A549 (cell line): Measurements from ENCODE around the gene CASQ1. TPM values are rescaled to one million over a fixed set of nuclear protein-coding genes. Genes with fewer than 3 reads are reported as not detected.

Experiments used
- ATAC-seq, 2 experiments: fragments of 200-7000 bp in 1 of 2; fragments of >200 bp in 1 of 2; cut with Nextera tagmentation in 1 of 2; cut with Tn5 transposase in 1 of 2; 3 replicates each; pipeline versions ENCODE4 v1.8.0 to v1.9.1; 2018 to 2020; ENCODE audit warnings: mild to moderate bottlenecking in 1 of 2, moderate library complexity in 1 of 2
- CTCF ChIA-PET: fragments of 300-600 bp; sonication (Branson Sonifier 250); formaldehyde crosslinking; extraction: SDS; loops from one replicate; lab custom pipeline; 2021; ENCODE audit warnings: antibody characterized with exemption, inconsistent platforms; lab: Yijun Ruan, JAX
- POLR2A ChIA-PET: fragments of 350-600 bp; formaldehyde crosslinking; extraction: SDS; loops from one replicate; lab custom pipeline; 2021; ENCODE audit warnings: antibody characterized with exemption, inconsistent platforms; lab: Yijun Ruan, JAX
- DNase-seq, 2 experiments: peaks; one replicate each; pipeline versions ENCODE4 v3.0.0 to v3.0.0-alpha.2; 2011 to 2016; ENCODE audit warnings: low read depth in 1 of 2, low spot score in 1 of 2
- FAIRE-seq: peaks from 2 replicates; lab custom pipeline; 2011; peaks lifted over from hg19 to GRCh38; lab: Jason Lieb, UNC
- H3K27ac ChIP-seq, 2 experiments: fragments of >200 bp; sonication (Bioruptor Twin); formaldehyde crosslinking; 3 replicates each; pipeline ENCODE4 v1.5.1; 2016 to 2017
- H3K4me1 ChIP-seq: fragments of >200 bp; sonication (Bioruptor Twin); formaldehyde crosslinking; 3 replicates; pipeline ENCODE4 v1.6.1; 2016
- H3K4me2 ChIP-seq: fragments of >200 bp; sonication (Bioruptor Twin); formaldehyde crosslinking; 3 replicates; pipeline ENCODE4 v1.6.1; 2016
- H3K4me3 ChIP-seq: fragments of >200 bp; sonication (Bioruptor Twin); formaldehyde crosslinking; 3 replicates; pipeline ENCODE4 v1.5.1; 2016
- H3K9me3 ChIP-seq: fragments of >200 bp; sonication (Bioruptor Twin); formaldehyde crosslinking; 3 replicates; pipeline ENCODE4 v1.6.1; 2016
- ATOH8 ChIP-seq: fragments of 250-450 bp; sonication (Bioruptor Pico); IDR thresholded peaks from 2 replicates; pipeline ENCODE4 v1.5.0; 2020; ENCODE audit warnings: low read depth, mild to moderate bottlenecking, moderate library complexity
- BHLHE40 ChIP-seq: IDR thresholded peaks from 2 replicates; pipeline ENCODE4 v1.6.1; 2012; ENCODE audit warnings: low read depth, low read length, inconsistent platforms
- CBX2 ChIP-seq: fragments of 200-600 bp; sonication (generic); IDR thresholded peaks from 2 replicates; pipeline ENCODE4 v1.6.1; 2016; ENCODE audit warnings: low read depth, mild to moderate bottlenecking, borderline replicate concordance
- CEBPB ChIP-seq, 2 experiments: fragments of >200 bp in 1 of 2; sonication (Bioruptor Twin) in 1 of 2; formaldehyde crosslinking in 1 of 2; IDR thresholded peaks; 2 replicates each; pipeline ENCODE4 v1.6.1; 2012 to 2016
- CHD2 ChIP-seq: fragments of 150-350 bp; IDR thresholded peaks from 2 replicates; pipeline ENCODE4 v1.6.1; 2014; ENCODE audit warnings: low read length; ENCODE audit not compliant: partially characterized antibody
- EHMT2 ChIP-seq: fragments of 200-600 bp; sonication (generic); IDR thresholded peaks from 2 replicates; pipeline ENCODE4 v1.6.1; 2016; ENCODE audit warnings: antibody characterized with exemption, low read depth, mild to moderate bottlenecking, moderate library complexity
- ELK1 ChIP-seq: fragments of 150-350 bp; IDR thresholded peaks from 2 replicates; pipeline ENCODE4 v1.6.1; 2014; ENCODE audit warnings: low read depth, mild to moderate bottlenecking, low read length
- ESRRA ChIP-seq: fragments of 150-350 bp; IDR thresholded peaks from 2 replicates; pipeline ENCODE4 v1.6.1; 2014; ENCODE audit warnings: mild to moderate bottlenecking, low read length, borderline replicate concordance
- FOSB ChIP-seq: fragments of 250-450 bp; sonication (Bioruptor Pico); IDR thresholded peaks from 2 replicates; pipeline ENCODE4 v1.5.0; 2020; ENCODE audit warnings: mild to moderate bottlenecking, moderate library complexity
- FOSL2 ChIP-seq, 2 experiments: fragments of 450-650 bp in 1 of 2; fragments of >200 bp in 1 of 2; sonication (Bioruptor Twin) in 1 of 2; formaldehyde crosslinking; IDR thresholded peaks; 2 replicates each; pipeline versions ENCODE4 v1.5.0 to v1.6.1; 2016 to 2020; ENCODE audit warnings: mild to moderate bottlenecking in 1 of 2, moderate library complexity in 1 of 2
- GATA3 ChIP-seq: IDR thresholded peaks from 2 replicates; pipeline ENCODE4 v1.6.1; 2012; ENCODE audit warnings: borderline replicate concordance
- HOXA7 ChIP-seq: fragments of 250-450 bp; sonication (Bioruptor Pico); IDR thresholded peaks from 2 replicates; pipeline ENCODE4 v1.5.0; 2020; ENCODE audit warnings: mild to moderate bottlenecking, moderate library complexity
- HOXB5 ChIP-seq: fragments of 250-450 bp; sonication (Bioruptor Pico); IDR thresholded peaks from 2 replicates; pipeline ENCODE4 v1.5.0; 2020; ENCODE audit warnings: mild to moderate bottlenecking, moderate library complexity
- JUNB ChIP-seq: fragments of >200 bp; sonication (Bioruptor Twin); formaldehyde crosslinking; IDR thresholded peaks from 2 replicates; pipeline ENCODE4 v1.6.1; 2016
- KDM5A ChIP-seq: fragments of 200-600 bp; sonication (generic); IDR thresholded peaks from 2 replicates; pipeline ENCODE4 v1.6.1; 2016; ENCODE audit warnings: antibody characterized with exemption, mild to moderate bottlenecking
- MYC ChIP-seq: IDR thresholded peaks from 2 replicates; pipeline ENCODE4 v1.6.1; 2012; ENCODE audit warnings: mild to moderate bottlenecking, inconsistent platforms, low read length, improper control_type of control experiment, borderline replicate concordance
- NFE2L2 ChIP-seq: fragments of 150-350 bp; conservative IDR thresholded peaks from 2 replicates; pipeline ENCODE4 v1.6.1; 2014; ENCODE audit warnings: low read length
- NR3C1 ChIP-seq: fragments of >200 bp; sonication (Bioruptor Twin); formaldehyde crosslinking; IDR thresholded peaks from 3 replicates; pipeline ENCODE4 v1.6.1; 2017
- POLR2AphosphoS2 ChIP-seq: conservative IDR thresholded peaks from 2 replicates; pipeline ENCODE4 v1.6.1; 2012; ENCODE audit warnings: low read length, improper control_type of control experiment, inconsistent platforms
- RAD21 ChIP-seq, 2 experiments: fragments of >200 bp in 1 of 2; sonication (Bioruptor Twin) in 1 of 2; formaldehyde crosslinking in 1 of 2; IDR thresholded peaks in 1 of 2; conservative IDR thresholded peaks in 1 of 2; 2 replicates in 1 of 2; 3 replicates in 1 of 2; pipeline ENCODE4 v1.6.1; 2012 to 2018; ENCODE audit warnings: inconsistent platforms in 1 of 2
- RNF2 ChIP-seq: fragments of 200-600 bp; sonication (generic); IDR thresholded peaks from 2 replicates; pipeline ENCODE4 v1.6.1; 2016; ENCODE audit warnings: low read depth, mild to moderate bottlenecking, antibody characterized with exemption, moderate library complexity, borderline replicate concordance
- SMC3 ChIP-seq: fragments of >200 bp; sonication (Bioruptor Twin); formaldehyde crosslinking; IDR thresholded peaks from 3 replicates; pipeline ENCODE4 v1.6.1; 2018; ENCODE audit warnings: inconsistent platforms
- SREBF2 ChIP-seq: fragments of 450-650 bp; IDR thresholded peaks from 2 replicates; pipeline ENCODE4 v1.6.1; 2014; ENCODE audit warnings: mild to moderate bottlenecking, moderate library complexity
- TFCP2L1 ChIP-seq: fragments of 250-450 bp; sonication (Bioruptor Pico); IDR thresholded peaks from 2 replicates; pipeline ENCODE4 v1.5.0; 2021; ENCODE audit warnings: mild to moderate bottlenecking
- ZC3H11A ChIP-seq: fragments of 450-650 bp; IDR thresholded peaks from 2 replicates; pipeline ENCODE4 v1.6.1; 2014; ENCODE audit warnings: antibody characterized with exemption, mild to moderate bottlenecking
- ZNF302 ChIP-seq: fragments of 250-450 bp; sonication (Bioruptor Pico); IDR thresholded peaks from 2 replicates; pipeline ENCODE4 v1.9.0; 2021; ENCODE audit warnings: inconsistent platforms, mild to moderate bottlenecking, moderate library complexity
- WGBS: methylation state at CpG from one replicate; pipeline ENCODE4 v1.1.6; 2017; ENCODE audit errors: missing lambda C conversion rate; 5-methylcytosine and 5-hydroxymethylcytosine counted together
- polyA plus RNA-seq, 4 experiments: library from polyadenylated mRNA; depleted of rRNA in 3 of 4; stranded (reverse); fragments of >200 nt; fragmentation: RNase III in 1 of 4; extraction: RNeasy Plus Mini Kit Qiagen cat#74134 plus additional on column Dnase treatment in 1 of 4; gene quantifications; 2 replicates in 3 of 4; 3 replicates in 1 of 4; pipeline ENCODE4 v1.2.3, GENCODE V29; 2011 to 2017
- TF ChIP-seq, protein P1 (sequence below): IDR thresholded peaks from 2 replicates; pipeline ENCODE4 v1.6.1; 2012

CASQ1 gene
- polyA plus RNA-seq, 2 of the 4 experiments (the other 2 are of a cell fraction): 0.04 to 0.08 TPM

DNA sequence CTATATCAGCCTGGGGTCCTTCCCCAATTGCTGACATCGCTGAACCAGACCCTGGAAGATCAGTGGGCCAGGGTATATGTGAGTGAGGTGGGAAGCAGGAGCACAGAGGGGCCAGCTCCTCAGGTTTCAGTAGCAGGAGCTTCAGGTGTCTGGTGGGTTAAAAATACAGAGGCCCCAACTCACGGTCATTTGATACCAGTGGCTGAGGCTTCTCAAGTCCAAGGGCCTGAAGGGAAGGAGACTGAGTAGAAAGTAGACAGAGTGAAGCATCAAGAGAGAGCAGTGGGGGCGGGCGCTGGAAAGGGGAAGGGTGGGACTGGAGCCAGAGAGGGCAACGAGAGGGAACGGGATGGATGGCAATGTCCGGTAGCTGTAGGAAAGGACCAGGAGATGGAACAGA, 2.0 kb upstream of the CASQ1 start:
- FAIRE-seq (no peak), DNase-seq (no peak), ATAC-seq (no peak)
- 75% methylated on average over 7 of the region's 7 CpGs for WGBS
- H3K4me2 ChIP-seq: no peak overlapping the region
- POLR2A ChIA-PET: no interaction called here
- no peaks in the 10 kb centered on the region for H3K9me3 ChIP-seq
- TF ChIP-seq SREBF2: no peak
- TF ChIP-seq ELK1: no peak
- no peak for TF ChIP-seq SMC3
- TF ChIP-seq HOXB5: no peak
- no peak for TF ChIP-seq EHMT2
- TF ChIP-seq BHLHE40: no peak
- TF ChIP-seq CHD2: no peak
- no peak for TF ChIP-seq MYC
- no peak for TF ChIP-seq FOSB (CRISPR knock-in tag)
- TF ChIP-seq NR3C1: no peak
- no peak for TF ChIP-seq GATA3
- TF ChIP-seq, protein P1, sequence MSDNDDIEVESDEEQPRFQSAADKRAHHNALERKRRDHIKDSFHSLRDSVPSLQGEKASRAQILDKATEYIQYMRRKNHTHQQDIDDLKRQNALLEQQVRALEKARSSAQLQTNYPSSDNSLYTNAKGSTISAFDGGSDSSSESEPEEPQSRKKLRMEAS: no peak
- TF ChIP-seq FOSL2 (IDR thresholded peaks at IDR 0.05): no peak
- no peak for TF ChIP-seq FOSL2 (CRISPR knock-in tag; IDR thresholded peaks at IDR 0.05)
- TF ChIP-seq HOXA7 (CRISPR knock-in tag): no peak
- no peak for TF ChIP-seq ATOH8
- TF ChIP-seq POLR2AphosphoS2: no peak
- no peak for TF ChIP-seq CEBPB (IDR thresholded peaks at IDR 0.05)
- TF ChIP-seq RAD21 (conservative IDR thresholded peaks at IDR 0.05 in 1 of 2, IDR thresholded peaks at IDR 0.05 in 1 of 2): no peak
- H3K4me1 ChIP-seq: peaks cover 14% of the 10 kb centered on the region
- no peak overlapping the region for H3K4me3 ChIP-seq
- no peak overlapping the region for H3K27ac ChIP-seq
- CTCF ChIA-PET: interaction anchor here (1.4 to 6.7 kb wide), 4 partner anchors 31 to 103 kb away, joined by 4 to 86 read pairs (median 75); no protein-coding TSS in a partner anchor

- no peak for ATAC-seq
- ChIA-PET CTCF (interaction anchor here (0.9 to 6.7 kb wide), 27 partner anchors 11 to 188 kb away, joined by 3 to 108 read pairs (median 9); partner anchors contain the start of genes DCAF8 and PEA15), POLR2A (no interaction called here)
- Histone ChIP-seq H3K4me1 (peaks cover 18% of the 10 kb centered on the region), H3K9me3 (no peaks in the 10 kb centered on the region)
- no peak for DNase-seq
- no peak for FAIRE-seq
- TF ChIP-seq CBX2 (no peak), EHMT2 (no peak), KDM5A (no peak), ESRRA (no peak), MYC (no peak), HOXB5 (no peak), ZC3H11A (no peak), ZNF302 (CRISPR knock-in tag) (no peak)
- TF ChIP-seq, all 56 proteins: peak for 0
- Histone ChIP-seq H3K4me2 (no peak overlapping the region), H3K4me3 (no peak overlapping the region), H3K27ac (0 out of 6 replicates have a peak overlapping the region, but pooled peaks of 1 of the 2 experiments have one; percentile 9)
- WGBS: 63% methylated on average over 3 of the region's 3 CpGs
Observed at GRCh38 chr1:160191756-160192155, 1.4 kb downstream of the CASQ1 start.

- TF ChIP-seq RNF2 (no peak), NFE2L2 (no peak), CBX2 (no peak), TFCP2L1 (CRISPR knock-in tag) (no peak), HOXB5 (no peak), SREBF2 (no peak), ZNF302 (CRISPR knock-in tag) (no peak), SMC3 (no peak), HOXA7 (CRISPR knock-in tag) (no peak), CHD2 (no peak), ESRRA (no peak), JUNB (no peak), BHLHE40 (no peak)
- no peak for ATAC-seq
Observed at GRCh38 chr1:160192234-160192633, 1.9 kb downstream of the CASQ1 start.

More at GRCh38 chr1:160192234-160192633, 1.9 kb downstream of the CASQ1 start:
- H3K27ac ChIP-seq: peak overlapping the region in 1 of 2 experiments; percentile 61; a peak in 1 of 6 replicates
- DNase-seq (no peak), FAIRE-seq (no peak)
- POLR2A ChIA-PET: interaction anchor here (0.6 kb wide), 1 partner anchor 21 kb away, joined by 3 read pairs; no protein-coding TSS in a partner anchor
- CTCF ChIA-PET: interaction anchor here (0.8 to 6.7 kb wide), 33 partner anchors 11 to 188 kb away, joined by 3 to 108 read pairs (median 11); partner anchors contain the start of genes DCAF8 and PEA15
- H3K4me1 ChIP-seq: peaks cover 18% of the 10 kb centered on the region
- no peak overlapping the region for H3K4me2 ChIP-seq
- no peaks in the 10 kb centered on the region for H3K9me3 ChIP-seq
- no peak overlapping the region for H3K4me3 ChIP-seq
